Measurements from ENCODE around the gene CBX1.

CBX1 gene

DNA sequence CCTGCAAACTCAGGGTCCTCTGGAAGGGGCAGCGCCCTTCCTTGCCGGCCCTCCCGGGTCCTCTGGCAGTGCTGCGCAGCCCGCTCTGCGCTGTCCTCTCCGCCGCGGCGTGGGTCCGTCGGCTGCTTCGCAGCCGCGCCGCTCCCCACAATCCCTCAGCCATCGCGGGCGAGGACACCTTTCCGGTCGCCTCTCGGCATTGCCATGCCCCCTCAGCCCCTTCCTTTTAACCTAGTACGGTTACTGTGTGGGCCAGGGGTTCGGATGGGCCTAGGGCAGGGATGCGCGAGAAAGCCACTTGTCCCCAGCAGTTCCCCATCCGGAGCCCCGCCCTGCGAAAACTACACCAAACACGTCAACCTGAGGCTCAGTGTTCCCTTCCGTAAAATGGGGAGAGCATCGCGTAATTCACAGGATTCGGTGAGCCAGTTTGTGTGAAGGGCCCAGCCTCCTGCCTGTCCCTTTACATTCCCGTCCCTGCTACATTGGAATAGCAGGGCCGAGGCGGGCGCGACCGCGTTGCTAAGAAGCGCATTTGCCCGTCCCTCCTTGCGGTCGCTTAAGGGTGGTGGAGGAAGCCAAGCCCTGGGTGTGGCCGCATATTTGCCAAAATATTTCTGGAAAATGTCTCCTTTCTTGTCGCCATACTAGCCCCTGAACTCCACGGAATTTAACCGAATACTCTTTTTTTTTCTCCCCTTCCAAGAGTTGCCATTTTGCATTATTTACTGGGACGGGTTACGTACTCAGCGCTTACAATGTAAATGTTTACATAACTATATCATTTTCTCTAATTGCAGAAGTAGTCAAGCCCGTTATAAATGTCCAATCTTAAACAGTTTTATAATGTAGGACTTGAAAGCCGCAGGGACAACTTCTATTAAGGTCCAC is 76.9 kb downstream of the CBX1 start:
- peak in 1 of 2 donors; percentile 28 for DNase-seq

DNA sequence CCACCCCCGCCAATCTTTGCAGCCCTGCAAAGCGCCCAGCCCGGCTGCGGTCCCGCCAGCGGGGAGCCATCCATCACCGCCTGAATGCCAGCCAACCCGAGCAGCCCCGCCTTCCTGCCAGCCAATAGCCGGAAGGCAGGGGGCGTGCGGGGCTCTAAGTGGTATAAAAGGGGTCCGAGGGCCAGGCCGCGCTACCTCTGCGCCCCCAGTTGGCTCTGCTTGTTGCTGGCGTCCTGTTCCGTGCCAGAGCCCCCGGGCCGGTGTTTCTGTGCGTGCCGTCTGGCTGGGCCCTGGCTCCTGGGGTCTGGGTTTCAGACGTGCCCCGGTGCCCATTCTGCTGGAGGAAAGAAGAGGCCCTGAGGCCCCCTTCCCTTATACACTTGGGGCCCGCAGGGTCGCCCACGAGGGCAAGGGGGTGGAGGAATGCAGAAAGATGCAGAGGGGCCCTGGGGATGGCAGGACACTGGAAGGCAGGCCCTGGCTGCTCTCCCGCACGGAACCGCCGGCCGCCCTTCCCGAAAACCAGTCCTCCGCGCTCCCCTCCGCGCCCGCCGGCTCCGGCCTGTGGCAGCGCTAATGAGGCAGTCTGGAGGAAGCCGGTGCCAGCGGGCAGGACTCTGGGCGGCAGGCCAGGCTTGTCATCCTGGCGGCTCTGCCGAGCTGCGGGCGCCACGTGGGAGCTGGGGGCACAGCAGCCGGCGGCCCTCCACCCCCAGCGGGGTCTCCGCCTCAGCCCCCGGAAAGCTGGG is 77.7 kb downstream of the CBX1 start:
- DNase-seq, result peak in 1 of 2 donors; percentile 25

DNA sequence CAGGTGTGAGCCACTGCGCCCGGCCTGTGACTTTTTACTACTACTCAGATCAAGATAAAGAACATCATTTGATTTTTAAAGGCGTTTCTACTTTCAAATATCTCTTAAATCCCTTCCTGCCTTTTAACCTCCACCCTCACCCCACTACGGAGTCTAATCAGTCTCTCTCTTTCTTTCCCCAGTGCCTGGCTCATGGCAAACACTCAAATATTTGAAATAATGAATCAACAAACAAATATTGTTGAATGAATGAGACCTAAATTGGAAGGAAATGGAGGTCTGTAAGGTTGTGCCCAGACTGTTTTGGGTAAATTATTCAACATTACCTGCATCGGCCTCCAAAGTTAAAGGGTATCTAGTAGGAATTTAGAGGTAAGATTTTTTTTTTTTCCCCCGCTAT is 78.4 kb downstream of the CBX1 start:
- DNase-seq, result no peak

DNA sequence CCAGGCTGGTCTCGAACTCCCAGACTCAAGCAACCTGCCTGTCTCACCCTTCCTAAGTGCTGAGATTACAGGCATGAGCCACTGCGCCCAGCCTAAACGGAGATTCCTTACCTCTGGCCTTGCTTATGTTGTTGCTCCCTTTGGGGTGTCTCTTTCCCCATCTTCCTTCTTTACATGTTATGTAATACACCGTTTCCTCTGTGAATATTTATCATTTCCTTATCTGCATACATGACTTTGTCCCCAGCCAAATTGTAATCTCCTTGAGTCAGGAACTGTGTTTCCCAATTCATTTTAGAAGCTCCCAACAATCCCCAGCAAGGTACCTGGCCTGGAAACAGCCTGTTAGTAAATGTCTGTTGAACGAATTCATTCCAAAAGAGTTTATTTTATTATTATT is 79.3 kb downstream of the CBX1 start:
- no peak for DNase-seq
